ENCODE measurements around the gene GAREM1.

Gene GAREM1

GRCh38 chr18:32373505-32373904 is 97.2 kb downstream of the GAREM1 start:
- Histone ChIP-seq H3K27ac (ENCODE audit: low read depth in 2 of 2, low read length in 2 of 2) (peak overlapping the region; percentile 75 to 78), H3K9ac (ENCODE audit: low read depth in 1 of 2, low read length in 2 of 2) (no peak overlapping the region)

GRCh38 chr18:32372381-32373061 is 98.2 kb downstream of the GAREM1 start:
- Histone ChIP-seq H3K36me3 (ENCODE audit: control insufficient read depth in 2 of 2, insufficient read depth in 2 of 2, low read length in 2 of 2) (no peaks in the 10 kb centered on the region), H3K9ac (ENCODE audit: low read depth in 1 of 2, low read length in 2 of 2) (peak overlapping the region in 1 of 2 donors; percentile 13), H3K27me3 (ENCODE audit: control insufficient read depth in 2 of 2, insufficient read depth in 2 of 2, low read length in 2 of 2) (no peaks in the 10 kb centered on the region), H3K4me1 (ENCODE audit: control insufficient read depth in 2 of 2, insufficient read depth in 2 of 2, low read length in 2 of 2) (peaks cover 16 to 38% of the 10 kb centered on the region in 2 donors), H3K27ac (ENCODE audit: low read depth in 2 of 2, low read length in 2 of 2) (peak overlapping the region; percentile 89 to 92), H3K9me3 (ENCODE audit: control insufficient read depth in 2 of 2, low read length in 2 of 2) (no peaks in the 10 kb centered on the region), H3K4me3 (ENCODE audit: low read length in 2 of 2) (peak overlapping the region; percentile 27 to 36)

More at GRCh38 chr18:32373505-32373904, 97.2 kb downstream of the GAREM1 start:
- Histone ChIP-seq H3K4me3 (ENCODE audit: low read length in 2 of 2) (no peak overlapping the region), H3K4me1 (ENCODE audit: control insufficient read depth in 2 of 2, insufficient read depth in 2 of 2, low read length in 2 of 2) (peaks cover 16 to 43% of the 10 kb centered on the region in 2 donors), H3K27me3 (ENCODE audit: control insufficient read depth in 2 of 2, insufficient read depth in 2 of 2, low read length in 2 of 2) (no peaks in the 10 kb centered on the region), H3K9me3 (ENCODE audit: control insufficient read depth in 2 of 2, low read length in 2 of 2) (no peaks in the 10 kb centered on the region), H3K36me3 (ENCODE audit: control insufficient read depth in 2 of 2, insufficient read depth in 2 of 2, low read length in 2 of 2) (no peaks in the 10 kb centered on the region)

- H3K27ac ChIP-seq (ENCODE audit: low read depth in 2 of 2, low read length in 2 of 2) = peak overlapping the region; percentile 89 to 92
- H3K4me1 ChIP-seq (ENCODE audit: control insufficient read depth in 2 of 2, insufficient read depth in 2 of 2, low read length in 2 of 2) = peaks cover 16 to 38% of the 10 kb centered on the region in 2 donors
- H3K4me3 ChIP-seq (ENCODE audit: low read length in 2 of 2) = peak overlapping the region in 1 of 2 donors; percentile 27
- H3K9ac ChIP-seq (ENCODE audit: low read depth in 1 of 2, low read length in 2 of 2) = peak overlapping the region in 1 of 2 donors; percentile 13
- H3K27me3 ChIP-seq (ENCODE audit: control insufficient read depth in 2 of 2, insufficient read depth in 2 of 2, low read length in 2 of 2) = no peaks in the 10 kb centered on the region
- H3K36me3 ChIP-seq (ENCODE audit: control insufficient read depth in 2 of 2, insufficient read depth in 2 of 2, low read length in 2 of 2) = no peaks in the 10 kb centered on the region
- no peaks in the 10 kb centered on the region for H3K9me3 ChIP-seq (ENCODE audit: control insufficient read depth in 2 of 2, low read length in 2 of 2)
These were observed 98.7 kb downstream of the GAREM1 start for GRCh38 chr18:32372047-32372380.

DNA sequence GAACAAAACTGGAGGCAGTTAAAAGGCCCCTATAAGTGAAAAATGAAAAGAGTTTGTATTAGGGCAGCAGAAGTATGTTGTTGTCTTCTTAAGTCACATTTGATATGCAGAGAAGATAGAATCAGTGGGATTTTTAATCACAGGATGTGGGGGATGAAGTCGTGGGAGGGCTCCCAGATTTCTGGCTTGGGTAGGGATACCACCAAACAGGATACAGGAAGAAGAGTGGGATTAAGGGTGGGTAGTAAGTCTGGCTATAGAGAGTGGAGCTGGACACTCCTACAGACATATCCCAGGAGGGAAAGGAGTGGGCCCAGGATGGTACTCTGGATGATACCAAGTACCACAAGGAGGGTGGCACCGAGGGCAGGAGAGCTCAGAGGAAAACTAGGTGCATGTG is 99.3 kb downstream of the GAREM1 start:
- H3K4me1 ChIP-seq (ENCODE audit: control insufficient read depth in 2 of 2, insufficient read depth in 2 of 2, low read length in 2 of 2) = peaks cover 16 to 44% of the 10 kb centered on the region in 2 donors
- H3K9ac ChIP-seq (ENCODE audit: low read depth in 1 of 2, low read length in 2 of 2) = peak overlapping the region in 1 of 2 donors; percentile 43
- no peaks in the 10 kb centered on the region for H3K27me3 ChIP-seq (ENCODE audit: control insufficient read depth in 2 of 2, insufficient read depth in 2 of 2, low read length in 2 of 2)
- H3K36me3 ChIP-seq (ENCODE audit: control insufficient read depth in 2 of 2, insufficient read depth in 2 of 2, low read length in 2 of 2) = no peaks in the 10 kb centered on the region
- H3K9me3 ChIP-seq (ENCODE audit: control insufficient read depth in 2 of 2, low read length in 2 of 2) = no peaks in the 10 kb centered on the region
- peak overlapping the region; percentile 89 to 92 for H3K27ac ChIP-seq (ENCODE audit: low read depth in 2 of 2, low read length in 2 of 2)
- peak overlapping the region in 1 of 2 donors; percentile 27 for H3K4me3 ChIP-seq (ENCODE audit: low read length in 2 of 2)

- H3K4me1 ChIP-seq (ENCODE audit: control insufficient read depth in 2 of 2, insufficient read depth in 2 of 2, low read length in 2 of 2) = peaks cover 19 to 46% of the 10 kb centered on the region in 2 donors
- H3K9ac ChIP-seq (ENCODE audit: low read depth in 1 of 2, low read length in 2 of 2) = no peak overlapping the region
- no peaks in the 10 kb centered on the region for H3K9me3 ChIP-seq (ENCODE audit: control insufficient read depth in 2 of 2, low read length in 2 of 2)
- H3K27me3 ChIP-seq (ENCODE audit: control insufficient read depth in 2 of 2, insufficient read depth in 2 of 2, low read length in 2 of 2) = no peaks in the 10 kb centered on the region
- no peak overlapping the region for H3K4me3 ChIP-seq (ENCODE audit: low read length in 2 of 2)
- H3K27ac ChIP-seq (ENCODE audit: low read depth in 2 of 2, low read length in 2 of 2) = no peak overlapping the region
- H3K36me3 ChIP-seq (ENCODE audit: control insufficient read depth in 2 of 2, insufficient read depth in 2 of 2, low read length in 2 of 2) = no peaks in the 10 kb centered on the region
These were observed 101.7 kb downstream of the GAREM1 start for GRCh38 chr18:32368991-32369390.

DNA sequence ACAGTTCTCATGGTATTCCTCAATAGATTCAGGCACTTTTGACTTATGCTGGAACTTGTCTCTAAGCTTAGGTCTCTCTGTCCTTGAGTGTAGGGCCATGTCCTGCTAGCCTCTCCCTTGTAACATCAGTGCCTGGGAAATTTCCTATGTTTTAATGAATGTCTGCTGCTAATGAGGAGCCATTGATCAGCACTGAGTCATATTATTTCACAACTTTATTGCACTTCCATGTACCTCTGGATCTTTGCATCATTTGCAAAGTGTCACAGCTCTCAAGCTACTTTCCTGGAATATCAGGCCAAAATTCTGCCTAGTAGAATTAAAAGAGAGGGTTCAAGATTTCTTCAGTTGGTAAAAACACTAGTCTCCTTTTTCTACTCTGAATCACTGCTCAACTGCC is 102.5 kb downstream of the GAREM1 start:
- no peaks in the 10 kb centered on the region for H3K9me3 ChIP-seq (ENCODE audit: control insufficient read depth in 2 of 2, low read length in 2 of 2)
- H3K27me3 ChIP-seq (ENCODE audit: control insufficient read depth in 2 of 2, insufficient read depth in 2 of 2, low read length in 2 of 2) = no peaks in the 10 kb centered on the region
- H3K27ac ChIP-seq (ENCODE audit: low read depth in 2 of 2, low read length in 2 of 2) = no peak overlapping the region
- H3K4me1 ChIP-seq (ENCODE audit: control insufficient read depth in 2 of 2, insufficient read depth in 2 of 2, low read length in 2 of 2) = peaks cover 14 to 38% of the 10 kb centered on the region in 2 donors
- H3K9ac ChIP-seq (ENCODE audit: low read depth in 1 of 2, low read length in 2 of 2) = no peak overlapping the region
- no peak overlapping the region for H3K4me3 ChIP-seq (ENCODE audit: low read length in 2 of 2)
- H3K36me3 ChIP-seq (ENCODE audit: control insufficient read depth in 2 of 2, insufficient read depth in 2 of 2, low read length in 2 of 2) = no peaks in the 10 kb centered on the region

GRCh38 chr18:32366586-32367538 is 103.8 kb downstream of the GAREM1 start:
- Histone ChIP-seq H3K9ac (ENCODE audit: low read depth in 1 of 2, low read length in 2 of 2) (no peak overlapping the region), H3K4me3 (ENCODE audit: low read length in 2 of 2) (no peak overlapping the region), H3K36me3 (ENCODE audit: control insufficient read depth in 2 of 2, insufficient read depth in 2 of 2, low read length in 2 of 2) (no peaks in the 10 kb centered on the region), H3K27ac (ENCODE audit: low read depth in 2 of 2, low read length in 2 of 2) (peak overlapping the region in 1 of 2 donors; percentile 31), H3K4me1 (ENCODE audit: control insufficient read depth in 2 of 2, insufficient read depth in 2 of 2, low read length in 2 of 2) (peaks cover 12 to 30% of the 10 kb centered on the region in 2 donors), H3K27me3 (ENCODE audit: control insufficient read depth in 2 of 2, insufficient read depth in 2 of 2, low read length in 2 of 2) (no peaks in the 10 kb centered on the region), H3K9me3 (ENCODE audit: control insufficient read depth in 2 of 2, low read length in 2 of 2) (no peaks in the 10 kb centered on the region)

DNA sequence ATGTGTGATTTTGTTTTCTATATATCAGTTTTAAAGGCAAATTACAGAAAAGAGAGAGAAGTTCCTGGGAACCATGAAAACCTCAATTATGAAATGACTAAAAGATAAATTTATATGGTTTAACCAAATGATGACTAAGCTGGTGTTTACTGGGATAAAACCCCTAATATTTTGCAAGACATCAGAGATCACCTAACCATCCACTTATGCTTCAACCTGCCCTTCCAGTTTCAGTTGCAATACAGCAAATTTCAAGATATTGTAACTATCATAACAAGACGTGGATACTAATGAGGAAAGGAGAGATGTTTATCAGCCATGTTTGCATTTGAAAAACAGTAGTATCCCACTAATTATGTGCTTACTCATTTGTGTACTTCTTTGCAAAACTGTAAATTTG is 108.2 kb downstream of the GAREM1 start:
- H3K27me3 ChIP-seq (ENCODE audit: control insufficient read depth in 2 of 2, insufficient read depth in 2 of 2, low read length in 2 of 2) = no peaks in the 10 kb centered on the region
- H3K36me3 ChIP-seq (ENCODE audit: control insufficient read depth in 2 of 2, insufficient read depth in 2 of 2, low read length in 2 of 2) = no peaks in the 10 kb centered on the region
- peaks cover 4 to 19% of the 10 kb centered on the region in 2 donors for H3K4me1 ChIP-seq (ENCODE audit: control insufficient read depth in 2 of 2, insufficient read depth in 2 of 2, low read length in 2 of 2)
- H3K4me3 ChIP-seq (ENCODE audit: low read length in 2 of 2) = no peak overlapping the region
- H3K9me3 ChIP-seq (ENCODE audit: control insufficient read depth in 2 of 2, low read length in 2 of 2) = no peaks in the 10 kb centered on the region
- H3K27ac ChIP-seq (ENCODE audit: low read depth in 2 of 2, low read length in 2 of 2) = no peak overlapping the region
- H3K9ac ChIP-seq (ENCODE audit: low read depth in 1 of 2, low read length in 2 of 2) = no peak overlapping the region

DNA sequence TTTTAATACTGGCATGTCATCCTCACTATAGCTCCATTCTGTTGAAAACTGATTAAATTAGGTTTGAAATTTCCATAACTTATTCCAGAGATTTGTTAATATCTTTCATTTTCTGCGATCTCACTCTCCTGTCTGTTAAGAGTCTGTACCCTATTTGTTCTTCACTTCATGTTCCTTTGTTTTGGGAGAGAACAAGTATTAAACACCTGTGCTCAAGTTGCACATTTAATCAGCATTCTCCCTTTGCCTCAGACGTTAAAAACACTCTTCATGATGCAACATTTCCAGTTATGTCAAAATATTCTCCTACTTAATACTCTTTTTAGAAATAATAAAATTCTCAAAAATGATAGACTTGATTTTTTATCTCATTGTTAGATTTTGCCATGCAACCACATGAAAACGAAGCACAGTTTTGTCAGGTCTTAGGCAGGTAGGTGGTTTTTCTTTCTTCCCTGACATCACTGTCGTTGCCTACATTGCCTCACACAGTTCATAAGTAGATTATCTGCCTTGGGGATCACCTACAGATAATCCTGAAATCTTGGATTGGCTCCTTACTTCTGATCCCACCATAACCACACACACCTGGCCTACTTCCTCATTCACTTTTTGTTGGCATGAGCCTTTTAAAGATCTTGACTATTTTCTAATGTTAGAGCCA is 109.9 kb downstream of the GAREM1 start:
- Histone ChIP-seq H3K27ac (ENCODE audit: low read depth in 2 of 2, low read length in 2 of 2) (no peak overlapping the region), H3K9me3 (ENCODE audit: control insufficient read depth in 2 of 2, low read length in 2 of 2) (no peaks in the 10 kb centered on the region), H3K4me3 (ENCODE audit: low read length in 2 of 2) (no peak overlapping the region)

GRCh38 chr18:32358529-32358928 is 112.2 kb downstream of the GAREM1 start:
- no peaks in the 10 kb centered on the region for H3K9me3 ChIP-seq (ENCODE audit: control insufficient read depth in 2 of 2, low read length in 2 of 2)
- H3K27me3 ChIP-seq (ENCODE audit: control insufficient read depth in 2 of 2, insufficient read depth in 2 of 2, low read length in 2 of 2) = no peaks in the 10 kb centered on the region
- H3K36me3 ChIP-seq (ENCODE audit: control insufficient read depth in 2 of 2, insufficient read depth in 2 of 2, low read length in 2 of 2) = no peaks in the 10 kb centered on the region
- H3K27ac ChIP-seq (ENCODE audit: low read depth in 2 of 2, low read length in 2 of 2) = no peak overlapping the region
- no peaks in the 10 kb centered on the region for H3K4me1 ChIP-seq (ENCODE audit: control insufficient read depth in 2 of 2, insufficient read depth in 2 of 2, low read length in 2 of 2)
- no peak overlapping the region for H3K9ac ChIP-seq (ENCODE audit: low read depth in 1 of 2, low read length in 2 of 2)
- no peak overlapping the region for H3K4me3 ChIP-seq (ENCODE audit: low read length in 2 of 2)

More for the DNA sequence above, 109.9 kb downstream of the GAREM1 start:
- Histone ChIP-seq H3K9ac (ENCODE audit: low read depth in 1 of 2, low read length in 2 of 2) (no peak overlapping the region), H3K27me3 (ENCODE audit: control insufficient read depth in 2 of 2, insufficient read depth in 2 of 2, low read length in 2 of 2) (no peaks in the 10 kb centered on the region), H3K4me1 (ENCODE audit: control insufficient read depth in 2 of 2, insufficient read depth in 2 of 2, low read length in 2 of 2) (peaks cover 0 to 5% of the 10 kb centered on the region in 2 donors), H3K36me3 (ENCODE audit: control insufficient read depth in 2 of 2, insufficient read depth in 2 of 2, low read length in 2 of 2) (no peaks in the 10 kb centered on the region)

Data from mucosa of rectum (tissue), 2 donors.